K562 (cell line): ENCODE data around the gene UNC80. TPM values are rescaled to one million over a fixed set of nuclear protein-coding genes. Genes with fewer than 3 reads are reported as not detected.

Experiments
- ATAC-seq: fragments of 200-7000 bp; cut with Tn5 transposase; 3 replicates; pipeline ENCODE4 v1.9.1; 2020; ENCODE audit warnings: moderate library complexity
- BruUV-seq: library from RNA; stranded (reverse); fragments of 400-500 nt; replicated peaks from 2 replicates; lab custom pipeline; 2021; lab: Mats Ljungman, UMichigan
- CTCF ChIA-PET: fragments of 300-600 bp; formaldehyde crosslinking; extraction: SDS; loops from one replicate; lab custom pipeline; 2021; ENCODE audit warnings: low intra/inter-chr PET ratio; lab: Yijun Ruan, JAX
- POLR2A ChIA-PET: fragments of 300-600, 350-650 bp; sonication (Branson Sonifier 250); formaldehyde crosslinking; extraction: SDS; loops from one replicate; lab custom pipeline; 2021; ENCODE audit warnings: antibody characterized with exemption, inconsistent platforms; lab: Yijun Ruan, JAX
- DNase-seq, 4 experiments: peaks; one replicate each; pipeline versions ENCODE4 v3.0.0 to v3.0.0-alpha.2; 2011 to 2018; ENCODE audit warnings: low spot score in 3 of 4, mixed read lengths in 3 of 4; ENCODE audit errors: extremely low read depth in 1 of 4
- FAIRE-seq: peaks from 2 replicates; lab custom pipeline; 2011; peaks lifted over from hg19 to GRCh38; lab: Jason Lieb, UNC
- H2AFZ ChIP-seq: 2 replicates; pipeline ENCODE4 v1.6.0; 2011; ENCODE audit warnings: low read depth, low read length, control low read depth, inconsistent platforms
- H3K27ac ChIP-seq: fragments of 200-600 bp; 3 replicates; pipeline ENCODE4 v1.8.0; 2011; ENCODE audit warnings: low read depth, mild to moderate bottlenecking, control low read depth, inconsistent platforms, low read length, moderate library complexity, mixed read lengths; ENCODE audit errors: extremely low read depth
- H3K27me3 ChIP-seq, 2 experiments: fragments of 300-600 bp in 1 of 2; 2 replicates in 1 of 2; 3 replicates in 1 of 2; pipeline versions ENCODE4 v1.6.0 to v1.8.0; 2011; ENCODE audit warnings: inconsistent platforms in 2 of 2, low read length in 2 of 2, mild to moderate bottlenecking in 1 of 2, mixed read lengths in 1 of 2, moderate library complexity in 1 of 2; ENCODE audit not compliant: control insufficient read depth in 2 of 2, insufficient read depth in 2 of 2
- H3K36me3 ChIP-seq: fragments of 300-600 bp; 3 replicates; pipeline ENCODE4 v1.8.0; 2011; ENCODE audit warnings: mild to moderate bottlenecking, low read length, inconsistent platforms; ENCODE audit not compliant: control insufficient read depth, insufficient read depth
- H3K4me1 ChIP-seq, 2 experiments: fragments of 200-600 bp in 1 of 2; replicated peaks in 1 of 2; 2 replicates in 1 of 2; 3 replicates in 1 of 2; pipeline versions ENCODE4 v1.5.1 to v1.8.0; 2011; ENCODE audit warnings: inconsistent platforms in 2 of 2, low read length in 2 of 2, mild to moderate bottlenecking in 1 of 2, mixed read lengths in 1 of 2, moderate library complexity in 1 of 2; ENCODE audit not compliant: control insufficient read depth in 2 of 2, insufficient read depth in 2 of 2
- H3K4me2 ChIP-seq: 2 replicates; pipeline ENCODE4 v1.6.1; 2011; ENCODE audit warnings: low read length, control low read depth, inconsistent platforms, mixed read lengths; ENCODE audit not compliant: insufficient read depth
- H3K4me3 ChIP-seq: fragments of 200-600 bp; sonication (generic), shearing (Covaris generic); 2 replicates; pipeline ENCODE4 v1.5.1; 2016; ENCODE audit warnings: control low read depth, inconsistent platforms
- H3K79me2 ChIP-seq: fragments of 200-600 bp; 3 replicates; pipeline ENCODE4 v1.8.0; 2011; ENCODE audit warnings: low read length, inconsistent platforms; ENCODE audit not compliant: control insufficient read depth, insufficient read depth
- H3K9ac ChIP-seq, 2 experiments: 2 replicates each; pipeline versions ENCODE4 v1.6.0 to v1.6.1; 2011; ENCODE audit warnings: low read depth in 2 of 2, low read length in 2 of 2, control low read depth in 1 of 2, inconsistent platforms in 1 of 2, mild to moderate bottlenecking in 1 of 2, mixed read lengths in 1 of 2; ENCODE audit not compliant: insufficient read depth in 1 of 2
- H3K9me1 ChIP-seq: one replicate; pipeline ENCODE4 v1.6.0; 2011; ENCODE audit warnings: inconsistent platforms, mild to moderate bottlenecking, low read length, moderate library complexity; ENCODE audit not compliant: control insufficient read depth, insufficient read depth
- H3K9me3 ChIP-seq: replicated peaks from 2 replicates; pipeline ENCODE4 v1.5.1; 2011; ENCODE audit warnings: low read depth, low read length, inconsistent platforms; ENCODE audit not compliant: control insufficient read depth, insufficient read depth
- H4K20me1 ChIP-seq: replicated peaks from 2 replicates; pipeline ENCODE4 v1.6.1; 2011; ENCODE audit warnings: low read length, inconsistent platforms, mixed read lengths; ENCODE audit not compliant: control insufficient read depth, insufficient read depth
- C11orf30 ChIP-seq: fragments of 450-650 bp; IDR thresholded peaks from 2 replicates; pipeline ENCODE4 v1.6.1; 2016; ENCODE audit warnings: low read depth, mild to moderate bottlenecking
- CREBBP ChIP-seq: IDR thresholded peaks from one replicate; pipeline ENCODE4 v1.6.1; 2012; ENCODE audit warnings: low read depth, mild to moderate bottlenecking, control low read depth, inconsistent platforms, low read length
- HOXB6 ChIP-seq: fragments of 250-450 bp; sonication (Bioruptor Pico); IDR thresholded peaks from 2 replicates; pipeline ENCODE4 v1.5.1; 2022; ENCODE audit warnings: mild to moderate bottlenecking, borderline replicate concordance
- KHSRP ChIP-seq: fragments of 450-650 bp; IDR thresholded peaks from 2 replicates; pipeline ENCODE4 v1.6.1; 2017
- MCM3 ChIP-seq: fragments of 450-650 bp; IDR thresholded peaks from 2 replicates; pipeline ENCODE4 v1.6.1; 2016
- MED1 ChIP-seq: sonication (generic); formaldehyde crosslinking; IDR thresholded peaks from 2 replicates; pipeline ENCODE4 v1.8.1; 2023; ENCODE audit warnings: missing genetic modification reagents, borderline replicate concordance
- MITF ChIP-seq: IDR thresholded peaks from 2 replicates; pipeline ENCODE4 v1.6.1; 2014; ENCODE audit warnings: antibody characterized with exemption
- NR3C1 ChIP-seq: sonication (generic); formaldehyde crosslinking; IDR thresholded peaks from 2 replicates; pipeline ENCODE4 v1.8.1; 2022; ENCODE audit warnings: missing genetic modification reagents
- PCBP1 ChIP-seq: fragments of 200-400 bp; formaldehyde crosslinking; IDR thresholded peaks from 2 replicates; pipeline ENCODE4 v1.6.1; 2018; ENCODE audit warnings: mild to moderate bottlenecking, low read depth, low read length; ENCODE audit not compliant: poor library complexity, severe bottlenecking
- POLR2H ChIP-seq: IDR thresholded peaks from 2 replicates; pipeline ENCODE4 v1.6.1; 2016; ENCODE audit warnings: missing genetic modification characterization, low read depth, mild to moderate bottlenecking, control low read depth, missing compliant biosample characterization, moderate library complexity
- RBBP5 ChIP-seq: fragments of 200-600 bp; sonication (generic); IDR thresholded peaks from 2 replicates; pipeline ENCODE4 v1.6.1; 2012; ENCODE audit warnings: borderline replicate concordance, mild to moderate bottlenecking, low read length, control low read depth, inconsistent platforms; ENCODE audit not compliant: insufficient read depth, poor library complexity, severe bottlenecking
- SAP30 ChIP-seq: fragments of 200-600 bp; sonication (generic); IDR thresholded peaks from 2 replicates; pipeline ENCODE4 v1.6.1; 2012; ENCODE audit warnings: borderline replicate concordance, low read depth, mild to moderate bottlenecking, moderate library complexity, low read length, control low read depth, inconsistent platforms; ENCODE audit not compliant: insufficient read depth, poor library complexity, severe bottlenecking
- SLC30A9 ChIP-seq: fragments of 250-450 bp; sonication (Bioruptor Pico); IDR thresholded peaks from 2 replicates; pipeline ENCODE4 v1.8.0; 2022; ENCODE audit warnings: mild to moderate bottlenecking, moderate library complexity
- USF2 ChIP-seq: sonication (generic); formaldehyde crosslinking; IDR thresholded peaks from 2 replicates; pipeline ENCODE4 v1.5.0; 2020; ENCODE audit warnings: missing genetic modification reagents
- ZBED1 ChIP-seq: IDR thresholded peaks from 2 replicates; pipeline ENCODE4 v1.6.1; 2014
- ZNF347 ChIP-seq: fragments of 450-650 bp; formaldehyde crosslinking; IDR thresholded peaks from 2 replicates; pipeline ENCODE4 v1.4.0; 2020; ENCODE audit warnings: low read depth, mild to moderate bottlenecking, moderate library complexity
- ZNF57 ChIP-seq: fragments of 450-650 bp; formaldehyde crosslinking; IDR thresholded peaks from 2 replicates; pipeline ENCODE4 v1.4.0; 2020; ENCODE audit warnings: mild to moderate bottlenecking, moderate library complexity
- ZNF75A ChIP-seq: fragments of 450-650 bp; formaldehyde crosslinking; IDR thresholded peaks from 2 replicates; pipeline ENCODE4 v1.4.0; 2020; ENCODE audit warnings: mild to moderate bottlenecking
- WGBS: fragments of 100-300 bp; shearing (Covaris generic); methylation state at CpG from one replicate; pipeline ENCODE4 v1.1.6; 2016; ENCODE audit warnings: low coverage, mixed read lengths; ENCODE audit not compliant: insufficient coverage; ENCODE audit errors: missing lambda C conversion rate; 5-methylcytosine and 5-hydroxymethylcytosine counted together
- in situ Hi-C: fragments of 300-500 bp; cut with MboI; formaldehyde crosslinking; loops from 4 replicates; pipeline ENCODE4 v1.15.0; 2018; ENCODE audit warnings: inconsistent platforms, mixed read lengths
- intact Hi-C: fragments of 100-400 bp; cut with micrococcal nuclease; formaldehyde crosslinking; loops from 2 replicates; pipeline ENCODE4 v1.14.2; 2022
- polyA plus RNA-seq, 8 experiments: library from polyadenylated mRNA; depleted of rRNA in 4 of 8; stranded (reverse) in 5 of 8; unstranded in 3 of 8; fragments of >200 nt; fragmentation: Nextera tagmentation in 2 of 8; fragmentation: Illumina TruSeq in 1 of 8; extraction: Ambion mirVana in 2 of 8; extraction: Trizol in 1 of 8; gene quantifications; 2 replicates each; pipeline versions ENCODE4 v1.2.1 to v1.2.3, GENCODE V29; 2011 to 2014; ENCODE audit warnings: inconsistent platforms in 1 of 8, missing spikeins in 1 of 8
- total RNA-seq, 7 experiments: library from RNA; depleted of rRNA in 6 of 7; stranded (reverse); fragments of >200 nt in 6 of 7; fragmentation: Illumina TruSeq in 2 of 7; extraction: Trizol in 2 of 7; gene quantifications; 2 replicates each; pipeline versions ENCODE4 v1.2.1 to v1.2.3, GENCODE V29; 2011 to 2021; ENCODE audit warnings: low replicate concordance in 1 of 7

Gene UNC80
- total and polyA plus RNA-seq, 9 of the 15 experiments (the other 6 are each of a cell fraction or from before 2014, with no cell fraction given), result under 0.01 to 0.04 (median 0.01) TPM; not detected in 5

GRCh38 chr2:209790066-209790728 lies 18.6 kb downstream of the UNC80 start:
- no peaks in the 10 kb centered on the region for H3K4me1 ChIP-seq
- no peak for TF ChIP-seq POLR2H
- TF ChIP-seq CREBBP, result no peak
- no peak for TF ChIP-seq C11orf30
- no peak for TF ChIP-seq MCM3
- TF ChIP-seq ZBED1, result no peak
- no peak for TF ChIP-seq RBBP5
- TF ChIP-seq PCBP1, result no peak
- no peak for TF ChIP-seq ZNF75A (CRISPR knock-in tag)
- no peak for TF ChIP-seq ZNF57 (CRISPR knock-in tag)
- TF ChIP-seq MITF, result no peak
- no peak for TF ChIP-seq NR3C1 (CRISPR knock-in tag)
- no peak for TF ChIP-seq SAP30
- TF ChIP-seq KHSRP, result no peak
- TF ChIP-seq USF2, result no peak
- no peak for TF ChIP-seq SLC30A9 (CRISPR knock-in tag)
- TF ChIP-seq HOXB6 (CRISPR knock-in tag), result no peak
- no peak for TF ChIP-seq ZNF347 (CRISPR knock-in tag)
- no peak for TF ChIP-seq MED1 (CRISPR knock-in tag)
- TF ChIP-seq, all 486 proteins: peak for 0
- Histone ChIP-seq H4K20me1 (no peaks in the 10 kb centered on the region), H3K4me2 (no peak overlapping the region), H3K79me2 (no peaks in the 10 kb centered on the region), H3K36me3 (no peaks in the 10 kb centered on the region), H3K27me3 (no peaks in the 10 kb centered on the region), H2AFZ (no peak overlapping the region), H3K4me3 (no peak overlapping the region), H3K9ac (no peak overlapping the region), H3K9me3 (no peaks in the 10 kb centered on the region), H3K9me1 (no peaks in the 10 kb centered on the region), H3K27ac (no peak overlapping the region)
- no peak for FAIRE-seq
- POLR2A ChIA-PET, result no interaction called here
- WGBS, result 0% methylated on average over 6 of the region's 6 CpGs
- BruUV-seq, result no TSS peak
- CTCF ChIA-PET, result no interaction called here
- no peak for ATAC-seq
- no peak for DNase-seq
- in situ Hi-C loops (no loop called here), intact Hi-C loops (no loop called here)
